H1 (cell line): ENCODE results near the gene COX18. TPM values are rescaled to one million over a fixed set of nuclear protein-coding genes. Genes with fewer than 3 reads are reported as not detected.
A peak's percentile ranks its signal among the peaks of the same experiment; 100 is the strongest.

Source experiments
- CTCF ChIA-PET: fragments of 300-600 bp; sonication (Branson Sonifier 250); formaldehyde crosslinking; loops from one replicate; lab custom pipeline; 2021; ENCODE audit not compliant: partially characterized antibody; lab: Charles Lee
- POLR2A ChIA-PET: fragments of 300-600 bp; sonication (Branson Sonifier 250); formaldehyde crosslinking; loops from one replicate; lab custom pipeline; 2021; ENCODE audit warnings: inconsistent platforms; ENCODE audit not compliant: partially characterized antibody; lab: Charles Lee
- DNase-seq, 2 experiments: peaks; one replicate each; pipeline versions ENCODE4 v3.0.0 to v3.0.0-alpha.2; 2010 to 2022; ENCODE audit warnings: low spot score in 2 of 2, low read depth in 1 of 2, mixed read lengths in 1 of 2
- FAIRE-seq: peaks from 2 replicates; lab custom pipeline; 2011; peaks lifted over from hg19 to GRCh38; lab: Jason Lieb, UNC
- H2AFZ ChIP-seq: 2 replicates; pipeline ENCODE4 v1.8.1; 2012; ENCODE audit warnings: low read length, inconsistent platforms
- H2AK5ac ChIP-seq: 2 replicates; pipeline ENCODE4 v1.6.1; 2013; ENCODE audit warnings: low read depth, low read length
- H2BK120ac ChIP-seq: replicated peaks from 2 replicates; pipeline ENCODE3; 2013; ENCODE audit warnings: low read depth, low read length, inconsistent platforms
- H2BK12ac ChIP-seq: 2 replicates; pipeline ENCODE4 v1.6.1; 2013; ENCODE audit warnings: low read depth, low read length
- H2BK15ac ChIP-seq: 2 replicates; pipeline ENCODE4 v1.6.1; 2013; ENCODE audit warnings: low read length
- H2BK20ac ChIP-seq: 2 replicates; pipeline ENCODE4 v1.6.1; 2013; ENCODE audit warnings: low read length
- H2BK5ac ChIP-seq: 2 replicates; pipeline ENCODE4 v1.6.1; 2013; ENCODE audit warnings: low read depth, low read length
- H3K14ac ChIP-seq: 2 replicates; pipeline ENCODE4 v1.6.1; 2013; ENCODE audit warnings: inconsistent platforms; ENCODE audit not compliant: insufficient read length
- H3K18ac ChIP-seq: 2 replicates; pipeline ENCODE4 v1.6.1; 2013; ENCODE audit warnings: low read length; ENCODE audit errors: extremely low read depth
- H3K23ac ChIP-seq: 2 replicates; pipeline ENCODE4 v1.6.1; 2013; ENCODE audit warnings: inconsistent platforms; ENCODE audit not compliant: insufficient read length
- H3K23me2 ChIP-seq: 2 replicates; pipeline ENCODE4 v1.6.1; 2013; ENCODE audit warnings: low read depth, low read length
- H3K27ac ChIP-seq: 2 replicates; pipeline ENCODE4 v1.6.1; 2011; ENCODE audit warnings: low read depth, low read length, inconsistent platforms
- H3K27me3 ChIP-seq, 4 experiments: replicated peaks in 1 of 4; 1 replicate in 1 of 4; 2 replicates in 3 of 4; pipeline versions ENCODE4 v1.6.1 to v1.8.1; 2011 to 2013; ENCODE audit warnings: low read length in 3 of 4, mild to moderate bottlenecking in 3 of 4, inconsistent platforms in 2 of 4, mixed read lengths in 2 of 4, moderate library complexity in 1 of 4; ENCODE audit not compliant: control insufficient read depth in 3 of 4, insufficient read depth in 3 of 4; ENCODE audit errors: extremely low read depth in 1 of 4
- H3K36me3 ChIP-seq, 4 experiments: 2 replicates each; pipeline versions ENCODE4 v1.6.1 to v1.8.1; 2011 to 2013; ENCODE audit warnings: mild to moderate bottlenecking in 4 of 4, low read length in 3 of 4, moderate library complexity in 2 of 4, control low read depth in 1 of 4, inconsistent platforms in 1 of 4; ENCODE audit not compliant: insufficient read depth in 4 of 4, control insufficient read depth in 2 of 4
- H3K4ac ChIP-seq: replicated peaks from 2 replicates; pipeline ENCODE3; 2013; ENCODE audit warnings: low read length, low read depth, mixed read lengths, inconsistent platforms; ENCODE audit not compliant: insufficient read length
- H3K4me1 ChIP-seq, 4 experiments: replicated peaks in 1 of 4; 1 replicate in 1 of 4; 2 replicates in 3 of 4; pipeline versions ENCODE4 v1.6.1 to v1.8.1; 2011 to 2013; ENCODE audit warnings: low read length in 3 of 4, inconsistent platforms in 2 of 4, mixed read lengths in 1 of 4; ENCODE audit not compliant: insufficient read depth in 4 of 4, control insufficient read depth in 3 of 4
- H3K4me2 ChIP-seq, 2 experiments: 2 replicates each; pipeline versions ENCODE4 v1.6.1 to v1.8.1; 2011 to 2013; ENCODE audit warnings: low read depth in 2 of 2, low read length in 2 of 2, control low read depth in 1 of 2, inconsistent platforms in 1 of 2, mild to moderate bottlenecking in 1 of 2; ENCODE audit not compliant: insufficient read depth in 1 of 2
- H3K4me3 ChIP-seq, 4 experiments: fragments of 200-600, 300-600 bp in 1 of 4; sonication (generic), shearing (Covaris generic), sonication (Bioruptor Twin) in 1 of 4; 2 replicates each; pipeline versions ENCODE4 v1.5.1 to v1.8.1; 2011 to 2016; ENCODE audit warnings: low read length in 4 of 4, low read depth in 3 of 4, control low read depth in 2 of 4, inconsistent platforms in 2 of 4, mild to moderate bottlenecking in 2 of 4, mixed read lengths in 1 of 4, moderate library complexity in 1 of 4; ENCODE audit not compliant: insufficient read depth in 2 of 4; ENCODE audit errors: extremely low read depth in 1 of 4
- H3K56ac ChIP-seq: replicated peaks from 2 replicates; pipeline ENCODE3; 2013; ENCODE audit warnings: low read depth, mild to moderate bottlenecking, mixed read lengths, low read length, inconsistent platforms; ENCODE audit not compliant: insufficient read length
- H3K79me1 ChIP-seq: 2 replicates; pipeline ENCODE4 v1.6.1; 2013; ENCODE audit warnings: low read depth, low read length, control low read depth
- H3K79me2 ChIP-seq, 2 experiments: 2 replicates each; pipeline versions ENCODE4 v1.6.1 to v1.8.1; 2012 to 2013; ENCODE audit warnings: low read length in 2 of 2, mild to moderate bottlenecking in 2 of 2, inconsistent platforms in 1 of 2; ENCODE audit not compliant: insufficient read depth in 2 of 2, control insufficient read depth in 1 of 2
- H3K9ac ChIP-seq, 4 experiments: replicated peaks in 1 of 4; 1 replicate in 1 of 4; 2 replicates in 3 of 4; pipeline versions ENCODE4 v1.6.1 to v1.8.1; 2011 to 2013; ENCODE audit warnings: low read depth in 3 of 4, low read length in 3 of 4, control low read depth in 2 of 4, mild to moderate bottlenecking in 2 of 4, moderate library complexity in 2 of 4, inconsistent platforms in 1 of 4; ENCODE audit errors: extremely low read depth in 1 of 4
- H3K9me3 ChIP-seq, 2 experiments: 2 replicates each; pipeline versions ENCODE4 v1.6.1 to v1.8.1; 2012 to 2013; ENCODE audit warnings: mild to moderate bottlenecking in 2 of 2, moderate library complexity in 2 of 2, control low read depth in 1 of 2, inconsistent platforms in 1 of 2, low read depth in 1 of 2, low read length in 1 of 2, mixed read lengths in 1 of 2; ENCODE audit not compliant: insufficient read depth in 2 of 2
- H4K20me1 ChIP-seq, 2 experiments: replicated peaks in 1 of 2; 2 replicates each; pipeline versions ENCODE3 to v1.8.1; 2011 to 2013; ENCODE audit warnings: inconsistent platforms in 2 of 2, low read length in 2 of 2, mild to moderate bottlenecking in 1 of 2; ENCODE audit not compliant: insufficient read depth in 2 of 2, control insufficient read depth in 1 of 2
- H4K5ac ChIP-seq: 2 replicates; pipeline ENCODE4 v1.6.1; 2013; ENCODE audit warnings: low read length, low read depth, mixed read lengths, inconsistent platforms; ENCODE audit not compliant: insufficient read length
- H4K8ac ChIP-seq: 2 replicates; pipeline ENCODE4 v1.8.0; 2013; ENCODE audit warnings: mild to moderate bottlenecking, moderate library complexity, low read length, inconsistent platforms; ENCODE audit not compliant: insufficient read depth; ENCODE audit errors: extremely low read depth
- H4K91ac ChIP-seq: replicated peaks from 2 replicates; pipeline ENCODE3; 2013; ENCODE audit warnings: low read length, mixed read lengths, inconsistent platforms; ENCODE audit not compliant: insufficient read length
- BRCA1 ChIP-seq: IDR thresholded peaks from 2 replicates; pipeline ENCODE4 v1.6.1; 2012; ENCODE audit warnings: low read depth, low read length, improper control_type of control experiment
- CREB1 ChIP-seq: IDR thresholded peaks from 2 replicates; pipeline ENCODE4 v1.6.1; 2012; ENCODE audit warnings: inconsistent platforms
- EGR1 ChIP-seq: IDR thresholded peaks from 2 replicates; pipeline ENCODE4 v1.6.1; 2011; ENCODE audit warnings: low read depth, low read length, borderline replicate concordance
- KDM4A ChIP-seq: IDR thresholded peaks from one replicate; pipeline ENCODE4 v1.7.1; 2012; ENCODE audit warnings: low read depth, mild to moderate bottlenecking, moderate library complexity, low read length, inconsistent platforms; ENCODE audit not compliant: severe bottlenecking
- MAFK ChIP-seq: IDR thresholded peaks from 2 replicates; pipeline ENCODE4 v1.6.1; 2012; ENCODE audit warnings: low read depth, mild to moderate bottlenecking, improper control_type of control experiment, low read length
- NANOG ChIP-seq: IDR thresholded peaks from 2 replicates; pipeline ENCODE4 v1.6.1; 2011; ENCODE audit warnings: low read length, low read depth, mild to moderate bottlenecking, inconsistent platforms; ENCODE audit not compliant: insufficient read depth, poor library complexity, severe bottlenecking
- POLR2AphosphoS5 ChIP-seq: IDR thresholded peaks from 2 replicates; pipeline ENCODE4 v1.6.1; 2011; ENCODE audit warnings: low read depth, low read length
- POU5F1 ChIP-seq: IDR thresholded peaks from 2 replicates; pipeline ENCODE4 v1.6.1; 2011; ENCODE audit warnings: low read depth, mild to moderate bottlenecking, low read length, moderate library complexity
- SRF ChIP-seq: IDR thresholded peaks from 2 replicates; pipeline ENCODE4 v1.6.1; 2011; ENCODE audit warnings: mild to moderate bottlenecking, low read depth, low read length, moderate library complexity
- TAF1 ChIP-seq: IDR thresholded peaks from 2 replicates; pipeline ENCODE4 v1.6.1; 2011; ENCODE audit warnings: mild to moderate bottlenecking, low read depth, low read length
- WGBS, 2 experiments: shearing (Covaris generic) in 1 of 2; methylation state at CpG; one replicate each; pipeline versions ENCODE4 v1.1.6 to v1.1.7; 2013 to 2015; ENCODE audit warnings: low lambda C conversion rate in 2 of 2, mixed read lengths in 2 of 2, inconsistent platforms in 1 of 2, low coverage in 1 of 2, missing lambda C conversion rate in 1 of 2; ENCODE audit not compliant: insufficient replicate concordance in 2 of 2, insufficient coverage in 1 of 2, insufficient read length in 1 of 2; ENCODE audit errors: extremely low coverage in 1 of 2, missing lambda C conversion rate in 1 of 2; 5-methylcytosine and 5-hydroxymethylcytosine counted together
- polyA plus RNA-seq, 7 experiments: library from polyadenylated mRNA; depleted of rRNA in 3 of 7; stranded (reverse) in 5 of 7; unstranded in 2 of 7; fragments of >200 nt in 5 of 7; fragments of 200-250 nt in 2 of 7; gene quantifications; 1 replicate in 5 of 7; 2 replicates in 1 of 7; 4 replicates in 1 of 7; pipeline versions ENCODE4 v1.2.1 to v1.2.3, GENCODE V29; 2011 to 2013; ENCODE audit warnings: missing spikeins in 2 of 7, mixed read lengths in 2 of 7
- total RNA-seq: library from RNA; stranded (reverse); fragmentation: NEBNext Ultra II Directional; extraction: Animal tissue kit (Norgen Biotek cat#: 25700); gene quantifications from 2 replicates; pipeline ENCODE4 v1.2.1, GENCODE V29; 2021
- TF ChIP-seq, protein P1 (sequence below): IDR thresholded peaks from 2 replicates; pipeline ENCODE4 v1.6.1; 2011; ENCODE audit warnings: low read length, improper control_type of control experiment

The COX18 gene
- total and polyA plus RNA-seq, 2 of the 8 experiments (the other 6 are each of a cell fraction or from before 2014, with no cell fraction given), result 23.0 to 23.7 TPM

DNA sequence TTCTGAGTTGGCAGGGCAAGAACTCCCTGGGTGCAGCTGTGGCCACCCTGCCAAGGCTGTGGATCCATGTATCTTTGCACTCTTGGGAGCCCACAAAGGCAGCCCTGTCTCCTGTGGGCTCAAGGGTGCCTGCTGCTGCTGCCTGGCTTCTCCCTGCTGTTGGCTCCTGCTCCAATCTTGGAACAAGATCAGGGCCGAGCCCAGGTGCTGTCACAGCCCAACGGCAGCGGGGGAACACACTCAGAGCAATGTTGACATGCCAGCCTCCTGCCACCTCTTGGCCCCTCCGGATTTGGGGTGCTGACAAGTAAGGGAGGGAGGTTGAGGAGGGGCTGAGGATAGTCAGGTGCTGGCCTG is 57.9 kb downstream of the COX18 start:
- Histone ChIP-seq H2BK5ac (no peak overlapping the region), H3K27ac (no peak overlapping the region), H4K91ac (no peak overlapping the region), H2BK20ac (no peak overlapping the region), H4K8ac (peak overlapping the region; percentile 53; the same call in 1 of the 2 replicates), H3K79me1 (no peaks in the 10 kb centered on the region), H2BK12ac (no peak overlapping the region), H3K4ac (no peak overlapping the region), H3K9me3 (no peaks in the 10 kb centered on the region), H3K4me2 (no peak overlapping the region), H3K79me2 (no peaks in the 10 kb centered on the region), H3K56ac (no peak overlapping the region), H3K4me3 (no peak overlapping the region), H3K4me1 (no peaks in the 10 kb centered on the region), H2AK5ac (no peak overlapping the region), H3K14ac (no peak overlapping the region), H2BK120ac (no peak overlapping the region), H2BK15ac (no peak overlapping the region; the same call in 1 of the 2 replicates), H4K20me1 (no peaks in the 10 kb centered on the region), H3K27me3 (no peaks in the 10 kb centered on the region), H4K5ac (no peak overlapping the region), H3K18ac (no peak overlapping the region), H2AFZ (no peak overlapping the region), H3K23ac (no peak overlapping the region), H3K9ac (no peak overlapping the region), H3K23me2 (no peaks in the 10 kb centered on the region), H3K36me3 (no peaks in the 10 kb centered on the region)
- ChIA-PET POLR2A (no interaction called here), CTCF (interaction anchor here (1.9 to 2.2 kb wide), 2 partner anchors 9 kb away, joined by 6 to 11 read pairs; no protein-coding TSS in a partner anchor)
- 88% methylated on average over 4 of the region's 4 CpGs; no CpG with 5 or more reads in 1 of the 2 experiments for WGBS, 2 experiments
- FAIRE-seq (no peak), DNase-seq (no peak)
- no peak for TF ChIP-seq MAFK
- no peak for TF ChIP-seq EGR1
- TF ChIP-seq, protein P1, sequence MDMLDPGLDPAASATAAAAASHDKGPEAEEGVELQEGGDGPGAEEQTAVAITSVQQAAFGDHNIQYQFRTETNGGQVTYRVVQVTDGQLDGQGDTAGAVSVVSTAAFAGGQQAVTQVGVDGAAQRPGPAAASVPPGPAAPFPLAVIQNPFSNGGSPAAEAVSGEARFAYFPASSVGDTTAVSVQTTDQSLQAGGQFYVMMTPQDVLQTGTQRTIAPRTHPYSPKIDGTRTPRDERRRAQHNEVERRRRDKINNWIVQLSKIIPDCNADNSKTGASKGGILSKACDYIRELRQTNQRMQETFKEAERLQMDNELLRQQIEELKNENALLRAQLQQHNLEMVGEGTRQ, result no peak
- TF ChIP-seq SRF, result no peak
- TF ChIP-seq POU5F1, result no peak
- no peak for TF ChIP-seq POLR2AphosphoS5
- TF ChIP-seq NANOG, result no peak
- no peak for TF ChIP-seq TAF1
- TF ChIP-seq CREB1, result no peak
- TF ChIP-seq BRCA1, result no peak
- no peak for TF ChIP-seq KDM4A
